GM13977 (cell line): ENCODE measurements around the gene DUSP19.

Experiments
- DNase-seq: peaks from one replicate; pipeline ENCODE4 v3.0.0; 2012; ENCODE audit warnings: low spot score
- CTCF ChIP-seq: IDR thresholded peaks from 2 replicates; pipeline ENCODE4 v1.5.1; 2012; ENCODE audit warnings: mild to moderate bottlenecking, control low read depth; ENCODE audit not compliant: insufficient read depth; ENCODE audit errors: extremely low read depth, missing control alignments
- in situ Hi-C: fragments of 300-500 bp; cut with MboI; formaldehyde crosslinking; loops from one replicate; pipeline ENCODE4 v1.12.0; 2022; ENCODE audit warnings: low sequenced_read_pairs, low pct_unique_long_range_greater_than_20kb, mixed read lengths, inconsistent platforms; ENCODE audit not compliant: unreplicated experiment

Gene DUSP19

GRCh38 chr2:183078464-183079138 is at the start of gene DUSP19:
DUSP19 (plus strand) TSS chr2:183078747; CDS start chr2:183078934, 187 bp downstream.
- DNase-seq = peak; percentile 79
- in situ Hi-C loops = no loop called here
- TF ChIP-seq CTCF = no peak

- no peak for DNase-seq
- TF ChIP-seq CTCF = no peak
- in situ Hi-C loops = no loop called here
Measured at GRCh38 chr2:183029219-183029618, 49.3 kb upstream of the DUSP19 start.

DNA sequence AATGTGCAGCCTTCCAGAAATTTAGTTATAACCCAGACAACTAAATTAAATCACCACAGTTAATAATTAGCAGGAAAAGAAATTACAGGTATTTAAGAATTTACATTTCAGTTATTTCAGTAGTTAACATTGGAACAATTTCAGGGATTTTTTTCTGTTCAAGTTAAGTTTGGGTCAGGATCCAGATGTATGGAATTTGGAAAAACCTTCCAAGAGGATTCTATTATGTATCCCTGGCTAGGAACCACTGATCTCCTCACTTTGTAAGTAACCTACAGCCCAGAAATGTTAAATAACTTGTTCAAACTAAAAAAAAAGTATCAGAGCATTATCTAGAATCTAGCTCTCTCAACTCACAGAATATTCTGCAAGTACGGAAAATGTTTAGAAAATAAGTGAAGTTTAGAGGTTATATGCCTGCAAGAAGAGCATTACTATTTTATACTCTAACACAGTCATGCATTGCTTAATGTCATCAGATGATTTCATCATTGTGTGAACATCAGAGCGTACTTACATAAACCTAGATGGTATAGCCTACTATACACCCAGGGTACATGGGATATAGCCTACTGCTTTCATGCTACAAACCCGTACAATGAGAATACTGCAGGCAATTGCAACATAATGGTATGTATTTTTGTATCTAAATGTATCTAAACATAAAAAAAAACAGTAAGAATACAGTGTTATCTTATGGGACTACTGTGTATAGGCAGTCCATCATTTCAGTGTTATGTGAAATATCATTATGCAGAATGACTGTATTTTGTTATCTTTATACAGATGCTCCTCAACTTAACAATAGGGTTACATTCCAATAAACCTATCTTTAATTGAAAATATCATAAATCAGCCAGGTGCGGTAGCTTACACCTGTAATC is 46.4 kb upstream of the DUSP19 start:
- in situ Hi-C loops = no loop called here
- no peak for TF ChIP-seq CTCF
- no peak for DNase-seq

DNA sequence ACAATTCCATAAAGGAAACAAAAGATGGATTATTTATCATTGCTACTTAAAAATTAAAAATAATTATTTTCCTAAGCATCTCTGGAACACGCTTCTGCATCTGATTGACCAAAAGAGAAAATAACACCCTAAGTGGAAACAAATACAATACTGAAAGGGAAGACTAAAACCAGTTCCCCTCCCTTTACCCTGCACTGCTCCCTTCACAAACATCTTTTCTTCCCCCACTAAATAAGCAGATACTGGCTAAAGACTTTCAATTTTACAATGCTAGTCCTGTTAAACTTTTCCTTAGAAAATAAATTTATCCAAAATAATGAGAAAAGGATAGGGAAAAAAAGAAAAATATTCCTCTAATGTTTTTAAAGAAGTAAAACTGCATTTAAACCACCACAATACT is 44.6 kb upstream of the DUSP19 start:
- no peak for DNase-seq
- in situ Hi-C loops = no loop called here
- TF ChIP-seq CTCF = no peak

DNA sequence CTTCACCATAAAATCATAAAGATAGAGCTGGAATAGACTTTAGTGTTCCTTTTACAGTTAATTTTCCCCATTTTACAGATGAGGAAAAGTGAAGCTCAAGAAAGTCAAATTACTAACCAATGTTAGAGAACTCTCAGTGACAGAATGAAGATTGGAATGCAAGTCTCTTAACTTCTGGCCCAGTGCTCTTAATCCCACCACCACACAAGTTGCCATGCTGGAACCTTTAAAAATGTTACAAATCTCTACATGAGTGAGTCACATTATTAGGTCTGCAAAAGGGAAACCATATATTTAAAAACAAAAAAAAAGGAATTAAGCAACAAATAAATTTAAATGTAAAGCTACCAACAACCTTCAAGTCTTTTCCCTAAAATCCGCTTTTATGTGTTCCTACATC is 43.7 kb upstream of the DUSP19 start:
- in situ Hi-C loops = no loop called here
- no peak for TF ChIP-seq CTCF
- DNase-seq = no peak

DNA sequence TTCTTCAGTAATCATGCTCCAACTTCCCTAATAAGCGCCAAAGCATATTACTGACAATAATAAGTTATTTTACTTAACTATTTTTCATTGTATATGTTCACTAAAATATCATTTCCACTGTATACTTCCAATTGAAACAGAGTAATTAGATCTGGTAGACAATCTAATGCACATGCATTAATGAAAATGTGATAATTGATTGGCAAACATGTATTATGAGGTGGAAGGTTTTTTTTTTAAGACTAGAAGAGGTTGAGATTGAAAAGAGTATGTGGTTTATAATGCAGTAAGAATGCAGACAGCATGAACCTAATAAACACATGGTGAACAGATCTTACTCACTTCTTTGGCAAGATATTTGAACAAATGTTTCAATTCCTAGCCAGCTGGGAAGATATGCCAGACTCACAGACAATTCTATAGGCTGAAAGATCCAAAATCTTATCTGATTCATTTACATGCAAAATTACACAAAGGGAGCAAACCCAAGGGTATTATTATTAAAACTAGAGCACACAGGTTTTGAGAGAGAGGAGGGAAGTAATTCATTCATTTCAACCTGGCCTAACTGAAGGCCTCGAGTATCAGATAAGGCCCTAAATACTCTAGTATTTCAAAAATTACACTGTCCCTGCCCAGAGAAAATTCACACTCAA is 43.1 kb upstream of the DUSP19 start:
- in situ Hi-C loops = no loop called here
- no peak for DNase-seq
- TF ChIP-seq CTCF = no peak
